AG04449 (cell line): ENCODE measurements around the gene FGD2.

Source experiments
- CTCF ChIA-PET: fragments of 350-600 bp; formaldehyde crosslinking; extraction: SDS; loops from one replicate; lab custom pipeline; 2021; ENCODE audit warnings: antibody characterized with exemption; lab: Yijun Ruan, JAX
- POLR2A ChIA-PET: fragments of 400-600, 350-600 bp; formaldehyde crosslinking; extraction: SDS; loops from one replicate; lab custom pipeline; 2020; ENCODE audit warnings: antibody characterized with exemption, inconsistent platforms; lab: Yijun Ruan, JAX
- DNase-seq: peaks from one replicate; pipeline ENCODE4 v3.0.0-alpha.2; 2010; ENCODE audit warnings: low read depth, low spot score
- H3K4me3 ChIP-seq: 2 replicates; pipeline ENCODE4 v1.5.1; 2011; ENCODE audit warnings: low read depth, mild to moderate bottlenecking, control low read depth, low read length
- CTCF ChIP-seq: IDR thresholded peaks from one replicate; pipeline ENCODE4 v1.5.1; 2011; ENCODE audit warnings: mild to moderate bottlenecking, moderate library complexity, low read length, control low read depth, inconsistent platforms; ENCODE audit not compliant: insufficient read depth; ENCODE audit errors: missing control alignments

FGD2 gene

GRCh38 chr6:37029249-37029971 is 24.0 kb downstream of the FGD2 start:
- no peak overlapping the region for H3K4me3 ChIP-seq
- CTCF ChIA-PET, result interaction anchor here (0.6 to 27.6 kb wide), 26 partner anchors 9 to 265 kb away, joined by 3 to 1706 read pairs (median 4); partner anchors contain the start of gene PIM1
- POLR2A ChIA-PET, result no interaction called here
- DNase-seq, result no peak
- TF ChIP-seq CTCF, result peak; percentile 79

- CTCF ChIA-PET, result interaction anchor here (0.6 to 27.6 kb wide), 11 partner anchors 8 to 284 kb away, joined by 3 to 1706 read pairs (median 37); partner anchors contain the start of genes C6orf89 and PIM1
- POLR2A ChIA-PET, result no interaction called here
- no peak overlapping the region for H3K4me3 ChIP-seq
- DNase-seq, result no peak
- no peak for TF ChIP-seq CTCF
Measured at GRCh38 chr6:37030599-37030998, 25.1 kb downstream of the FGD2 start.

GRCh38 chr6:37032239-37032638 is 26.8 kb downstream of the FGD2 start:
- ChIA-PET CTCF (interaction anchor here (6.3 to 27.6 kb wide), 5 partner anchors 13 to 176 kb away, joined by 42 to 1706 read pairs (median 182); partner anchors contain the start of gene PIM1), POLR2A (no interaction called here)
- no peak for TF ChIP-seq CTCF
- H3K4me3 ChIP-seq, result no peak overlapping the region
- no peak for DNase-seq

- ChIA-PET CTCF (interaction anchor here (0.6 to 27.6 kb wide), 8 partner anchors 9 to 175 kb away, joined by 3 to 1706 read pairs (median 18); no protein-coding TSS in a partner anchor), POLR2A (no interaction called here)
- no peak for TF ChIP-seq CTCF
- no peak for DNase-seq
- H3K4me3 ChIP-seq, result no peak overlapping the region
Measured at GRCh38 chr6:37033255-37033654, 27.8 kb downstream of the FGD2 start.

GRCh38 chr6:37033819-37034795 is 28.7 kb downstream of the FGD2 start:
- no peak for DNase-seq
- no peak overlapping the region for H3K4me3 ChIP-seq
- no peak for TF ChIP-seq CTCF
- ChIA-PET CTCF (interaction anchor here (1.2 to 27.6 kb wide), 7 partner anchors 8 to 174 kb away, joined by 3 to 1706 read pairs (median 22); no protein-coding TSS in a partner anchor), POLR2A (no interaction called here)
